Activated naive CD4-positive, alpha-beta T cell treated with anti-CD3 and anti-CD28 coated beads, Interleukin-2, amount 50 U/mL, for 72 hours (primary cell): ENCODE measurements around the gene OR2S2. TPM values are rescaled to one million over a fixed set of nuclear protein-coding genes. Genes with fewer than 3 reads are reported as not detected.
"Not testable (repeated sequence)": the region's sequence is repeated elsewhere in the genome, so short reads cannot be mapped to it uniquely, and the experiment has no call there.

Source experiments
- ATAC-seq, 2 donors: fragments of 150-1000 bp; cut with Tn5 transposase; 2 replicates each; pipeline ENCODE4 v1.10.0; 2021; ENCODE audit warnings: mild to moderate bottlenecking in 2 of 2, moderate library complexity in 2 of 2
- DNase-seq, 2 donors: peaks; one replicate each; pipeline ENCODE4 v3.0.0; 2021 to 2022; ENCODE audit warnings: low spot score in 2 of 2
- H3K27ac Mint-ChIP-seq, 2 donors: one replicate each; pipeline ENCODE4 v1.8.0; 2022; ENCODE audit warnings: mild to moderate bottlenecking in 2 of 2, mixed read lengths in 2 of 2
- H3K36me3 Mint-ChIP-seq, 2 donors: one replicate each; pipeline ENCODE4 v1.8.0; 2022; ENCODE audit warnings: mixed read lengths in 2 of 2
- H3K9me3 Mint-ChIP-seq, 2 donors: one replicate each; pipeline ENCODE4 v1.8.0; 2022; ENCODE audit warnings: mixed read lengths in 2 of 2
- total RNA-seq, 2 donors: library from RNA; stranded (reverse); gene quantifications; one replicate each; pipeline ENCODE4 v1.2.3, GENCODE V29; 2022

OR2S2 gene
- not detected for total RNA-seq

GRCh38 chr9:35958104-35958837 is at the start of gene OR2S2:
TSS of gene OR2S2 (minus strand) at chr9:35958154. CDS start at chr9:35958098, 56 bp downstream.
- Mint-ChIP-seq H3K36me3 (no peaks in the 10 kb centered on the region), H3K27ac (no peak within 1 kb of the TSS), H3K9me3 (no peaks in the 10 kb centered on the region)
- ATAC-seq (no peak), DNase-seq (no peak)

- no peak for DNase-seq
- H3K9me3 Mint-ChIP-seq = peaks cover 0 to 10% of the 10 kb centered on the region in 2 donors
- H3K36me3 Mint-ChIP-seq = peaks cover 0 to 15% of the 10 kb centered on the region in 2 donors
- peak; percentile 78 to 93 for ATAC-seq
- H3K27ac Mint-ChIP-seq = peak overlapping the region; percentile 1 to 7
These were observed 49.4 kb upstream of the OR2S2 start for GRCh38 chr9:36007316-36007708.

GRCh38 chr9:36006549-36007315 is 48.8 kb upstream of the OR2S2 start:
- H3K9me3 Mint-ChIP-seq = peaks cover 0 to 10% of the 10 kb centered on the region in 2 donors
- no peak for ATAC-seq
- peaks cover 0 to 15% of the 10 kb centered on the region in 2 donors for H3K36me3 Mint-ChIP-seq
- peak overlapping the region; percentile 1 to 7 for H3K27ac Mint-ChIP-seq
- no peak for DNase-seq

- Mint-ChIP-seq H3K9me3 (peaks cover 0 to 10% of the 10 kb centered on the region in 2 donors), H3K27ac (no peak overlapping the region)
- ATAC-seq = no peak
These were observed 47.9 kb upstream of the OR2S2 start for GRCh38 chr9:36005891-36006290.

GRCh38 chr9:35998333-35998732 is 40.4 kb upstream of the OR2S2 start:
- no peak overlapping the region for H3K27ac Mint-ChIP-seq
- ATAC-seq (no peak), DNase-seq (no peak)

More at GRCh38 chr9:36005891-36006290, 47.9 kb upstream of the OR2S2 start:
- peaks cover 0 to 15% of the 10 kb centered on the region in 2 donors for H3K36me3 Mint-ChIP-seq
- no peak for DNase-seq

GRCh38 chr9:35997016-35997415 is 39.1 kb upstream of the OR2S2 start:
- not testable (repeated sequence) for H3K9me3 Mint-ChIP-seq, DNase-seq, ATAC-seq, H3K27ac Mint-ChIP-seq
- H3K36me3 Mint-ChIP-seq = peaks cover 0 to 12% of the 10 kb centered on the region in 2 donors

More at GRCh38 chr9:35998333-35998732, 40.4 kb upstream of the OR2S2 start:
- Mint-ChIP-seq H3K36me3 (peaks cover 0 to 12% of the 10 kb centered on the region in 2 donors), H3K9me3 (no peaks in the 10 kb centered on the region)

GRCh38 chr9:35996358-35996970 is 38.5 kb upstream of the OR2S2 start:
- H3K36me3 Mint-ChIP-seq = peaks cover 0 to 12% of the 10 kb centered on the region in 2 donors
- ATAC-seq (no peak), DNase-seq (no peak)
- no peaks in the 10 kb centered on the region for H3K9me3 Mint-ChIP-seq
- H3K27ac Mint-ChIP-seq = no peak overlapping the region

GRCh38 chr9:35994959-35995358 is 37.0 kb upstream of the OR2S2 start:
- DNase-seq (no peak), ATAC-seq (no peak)
- Mint-ChIP-seq H3K36me3 (peaks cover 0 to 12% of the 10 kb centered on the region in 2 donors), H3K9me3 (no peaks in the 10 kb centered on the region), H3K27ac (no peak overlapping the region)

GRCh38 chr9:35993976-35994720 is 36.2 kb upstream of the OR2S2 start:
- peaks cover 0 to 12% of the 10 kb centered on the region in 2 donors for H3K36me3 Mint-ChIP-seq
- H3K9me3 Mint-ChIP-seq = no peaks in the 10 kb centered on the region
- H3K27ac Mint-ChIP-seq = no peak overlapping the region
- no peak for DNase-seq
- no peak for ATAC-seq

- H3K36me3 Mint-ChIP-seq, ATAC-seq, H3K27ac Mint-ChIP-seq, H3K9me3 Mint-ChIP-seq, DNase-seq: not testable (repeated sequence)
These were observed 35.2 kb upstream of the OR2S2 start for GRCh38 chr9:35993136-35993535.

- H3K36me3 Mint-ChIP-seq = no peaks in the 10 kb centered on the region
- H3K9me3 Mint-ChIP-seq = no peaks in the 10 kb centered on the region
- H3K27ac Mint-ChIP-seq = no peak overlapping the region
- DNase-seq (no peak), ATAC-seq (no peak)
These were observed 32.2 kb upstream of the OR2S2 start for GRCh38 chr9:35990155-35990554.

- no peak for DNase-seq
- Mint-ChIP-seq H3K36me3 (no peaks in the 10 kb centered on the region), H3K27ac (no peak overlapping the region), H3K9me3 (no peaks in the 10 kb centered on the region)
- ATAC-seq = no peak
These were observed 26.1 kb upstream of the OR2S2 start for GRCh38 chr9:35984021-35984420.

- no peak for DNase-seq
- H3K36me3 Mint-ChIP-seq = no peaks in the 10 kb centered on the region
- no peaks in the 10 kb centered on the region for H3K9me3 Mint-ChIP-seq
- no peak for ATAC-seq
- no peak overlapping the region for H3K27ac Mint-ChIP-seq
These were observed 23.7 kb upstream of the OR2S2 start for GRCh38 chr9:35981699-35982098.

- ATAC-seq (no peak), DNase-seq (no peak)
- H3K9me3 Mint-ChIP-seq = peaks cover 6 to 8% of the 10 kb centered on the region in 2 donors
- H3K36me3 Mint-ChIP-seq = peaks cover 6% of the 10 kb centered on the region in 2 donors
- no peak overlapping the region for H3K27ac Mint-ChIP-seq
These were observed 22.5 kb upstream of the OR2S2 start for GRCh38 chr9:35980289-35981011.

GRCh38 chr9:35978792-35979191 is 20.8 kb upstream of the OR2S2 start:
- ATAC-seq = no peak
- H3K36me3 Mint-ChIP-seq = peaks cover 15 to 18% of the 10 kb centered on the region in 2 donors
- no peak for DNase-seq
- peaks cover 13 to 21% of the 10 kb centered on the region in 2 donors for H3K9me3 Mint-ChIP-seq
- H3K27ac Mint-ChIP-seq = no peak overlapping the region

- Mint-ChIP-seq H3K27ac (no peak overlapping the region), H3K9me3 (peaks cover 13 to 21% of the 10 kb centered on the region in 2 donors), H3K36me3 (peaks cover 15 to 18% of the 10 kb centered on the region in 2 donors)
- DNase-seq = no peak
- ATAC-seq = no peak
These were observed 18.8 kb upstream of the OR2S2 start for GRCh38 chr9:35976726-35977125.
